ENCODE results near the gene ZC2HC1C.

DNA sequence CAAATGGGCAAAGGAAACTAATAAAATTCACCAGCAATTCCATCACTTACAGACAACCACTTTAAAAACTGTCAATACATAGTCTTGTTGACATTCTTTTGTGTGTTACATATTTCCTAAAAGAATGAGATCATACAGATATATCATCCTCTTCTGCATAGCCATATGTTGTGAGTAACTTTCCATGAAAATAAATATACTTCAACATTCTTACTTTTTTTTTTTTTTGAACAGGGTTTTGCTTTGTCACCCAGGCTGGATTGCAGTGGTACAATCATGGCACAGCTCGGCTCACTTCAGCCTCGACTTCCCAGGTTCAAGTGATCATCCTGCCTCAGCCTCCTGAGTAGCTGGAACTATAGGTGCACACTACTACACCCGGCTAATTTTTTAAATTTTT, 20.9 kb downstream of the ZC2HC1C start:
- TF ChIP-seq CTCF (IDR thresholded peaks at IDR 0.05 in 4 of 5, conservative IDR thresholded peaks at IDR 0.05 in 1 of 5): no peak
- no peak for TF ChIP-seq POLR2A (IDR thresholded peaks at IDR 0.05)
